ENCODE results near the gene HDAC4.

Gene HDAC4

DNA sequence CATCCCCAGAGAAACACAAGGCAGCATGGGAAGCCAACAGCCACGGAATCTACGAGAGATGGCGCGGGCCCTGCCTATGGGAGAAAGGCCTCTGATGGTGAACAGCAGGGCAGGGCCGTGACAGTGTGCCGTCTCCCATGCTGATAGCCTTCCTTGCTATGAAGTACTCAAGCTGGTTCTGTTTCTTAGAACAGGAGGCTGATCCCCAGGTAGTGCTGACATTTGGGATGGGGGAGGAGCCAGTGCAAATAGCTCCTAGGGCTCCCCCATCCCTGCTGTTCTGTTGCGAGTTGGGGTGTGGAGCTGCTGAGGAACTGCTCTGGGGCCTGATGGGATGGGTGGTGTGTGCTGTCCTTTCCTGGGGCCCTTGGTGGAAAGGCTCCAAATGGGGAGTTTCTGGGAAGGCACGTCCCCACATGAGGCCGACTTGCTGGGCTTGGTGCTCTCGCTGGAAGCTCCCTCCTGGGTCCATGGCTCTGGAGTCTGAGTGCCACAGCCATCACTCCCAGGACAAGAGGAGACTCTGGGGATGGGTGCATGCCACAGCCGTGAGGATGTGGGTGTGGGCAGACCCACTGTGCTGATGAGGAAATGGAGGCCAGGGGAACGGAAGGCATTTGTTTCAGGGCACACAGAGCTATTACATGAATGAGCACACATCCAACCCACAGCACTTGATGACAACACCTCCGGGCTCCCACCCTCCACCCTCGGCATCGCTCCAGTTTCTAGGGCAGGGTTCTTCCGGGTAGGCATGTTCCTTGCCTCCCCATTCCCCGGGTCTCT, 246.8 kb downstream of the HDAC4 start:
- DNase-seq (ENCODE audit: low spot score) = no peak

DNA sequence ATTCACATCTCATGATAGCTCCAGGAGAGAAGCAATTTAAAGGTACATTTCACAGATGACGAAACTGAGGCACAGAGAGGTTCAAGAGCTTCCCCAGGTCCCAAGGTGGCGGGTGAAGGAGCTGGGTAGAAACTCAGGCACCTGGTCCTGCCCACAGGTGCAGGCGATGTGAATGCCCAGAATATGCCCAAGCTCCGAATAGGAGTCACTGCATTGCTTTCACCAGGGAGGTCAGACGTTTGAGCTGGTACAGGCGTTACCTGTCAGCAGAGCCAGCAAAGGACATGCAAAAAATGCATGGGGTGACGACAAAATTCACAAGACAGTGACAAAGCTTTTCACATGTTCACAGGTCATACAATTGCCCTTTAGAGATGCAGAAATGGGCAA, 247.9 kb downstream of the HDAC4 start:
- no peak for DNase-seq (ENCODE audit: low spot score)

DNA sequence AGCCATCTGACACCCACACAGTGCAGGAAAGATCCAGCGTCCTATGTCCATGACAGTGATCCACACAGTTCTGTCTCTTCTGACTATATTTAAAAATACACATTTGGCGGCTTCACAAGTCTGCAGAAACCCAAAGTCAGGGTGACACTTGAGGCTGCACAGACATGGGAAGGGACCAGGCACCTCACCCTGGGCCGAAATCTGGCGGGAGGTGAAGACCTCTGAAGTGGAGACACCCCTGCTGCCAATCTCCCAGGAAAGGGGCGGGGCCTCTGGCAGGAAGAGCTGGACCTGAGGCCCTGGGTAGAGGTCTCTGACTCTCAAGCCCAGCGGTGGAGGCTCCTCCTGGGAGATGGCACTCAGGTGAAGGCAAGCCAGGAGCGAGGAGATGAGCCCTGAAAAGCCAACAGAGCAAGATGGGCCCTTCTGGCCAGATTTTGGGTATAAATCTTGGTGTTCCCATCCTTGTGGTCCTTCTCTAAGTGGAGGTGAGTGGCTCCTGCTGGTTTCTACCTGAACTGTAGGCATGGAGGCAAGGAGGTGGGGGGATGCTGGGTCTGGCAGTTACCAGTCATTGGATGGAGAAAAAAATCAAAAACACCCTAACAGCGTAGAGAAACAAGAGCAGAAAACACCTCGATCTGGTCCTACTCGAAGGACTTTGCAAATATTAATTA, 248.4 kb downstream of the HDAC4 start:
- DNase-seq (ENCODE audit: low spot score) = no peak

DNA sequence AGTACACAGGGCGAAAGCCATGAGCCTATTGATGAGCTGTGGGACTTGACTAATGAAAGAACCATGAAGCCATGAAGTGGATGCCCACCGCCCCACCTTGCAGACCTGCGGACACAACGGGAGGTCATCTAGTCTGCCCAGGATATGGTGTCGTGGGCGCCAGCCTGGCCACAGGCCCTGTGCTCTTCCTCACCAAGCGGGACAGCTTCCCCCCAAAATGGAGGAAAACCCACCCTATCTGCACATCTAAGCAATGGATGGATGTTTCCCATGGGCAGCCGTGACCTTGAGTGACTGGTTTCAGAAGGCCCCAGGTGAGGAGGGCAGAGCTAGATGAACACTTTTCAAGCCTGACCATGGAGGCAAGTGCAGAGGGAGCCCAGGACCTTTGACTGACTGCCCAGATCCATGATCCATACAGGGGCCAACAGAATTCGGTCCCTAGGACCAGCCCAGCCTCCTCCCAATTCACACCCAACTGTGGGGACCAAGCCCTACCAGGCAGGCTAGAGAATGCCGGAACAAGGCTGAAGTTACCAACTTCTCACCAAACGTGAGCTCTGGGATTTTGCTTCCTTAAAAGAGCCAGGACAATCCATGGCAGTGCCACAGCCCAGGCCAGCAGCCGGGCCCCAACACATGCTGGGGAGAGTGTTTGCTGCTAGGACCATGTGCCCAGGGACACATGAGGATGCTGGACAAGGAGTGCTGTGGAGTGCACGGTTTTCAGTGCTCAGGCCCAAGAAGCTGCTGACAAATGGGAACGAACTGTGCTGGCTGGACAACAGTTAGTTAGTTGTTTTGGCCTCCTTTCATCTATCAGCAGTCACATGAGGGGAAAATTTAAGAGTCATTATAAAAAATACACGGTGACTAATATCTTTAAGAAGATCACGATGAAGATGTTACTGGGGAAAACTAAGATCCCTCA, 249.4 kb downstream of the HDAC4 start:
- no peak for DNase-seq (ENCODE audit: low spot score)

DNA sequence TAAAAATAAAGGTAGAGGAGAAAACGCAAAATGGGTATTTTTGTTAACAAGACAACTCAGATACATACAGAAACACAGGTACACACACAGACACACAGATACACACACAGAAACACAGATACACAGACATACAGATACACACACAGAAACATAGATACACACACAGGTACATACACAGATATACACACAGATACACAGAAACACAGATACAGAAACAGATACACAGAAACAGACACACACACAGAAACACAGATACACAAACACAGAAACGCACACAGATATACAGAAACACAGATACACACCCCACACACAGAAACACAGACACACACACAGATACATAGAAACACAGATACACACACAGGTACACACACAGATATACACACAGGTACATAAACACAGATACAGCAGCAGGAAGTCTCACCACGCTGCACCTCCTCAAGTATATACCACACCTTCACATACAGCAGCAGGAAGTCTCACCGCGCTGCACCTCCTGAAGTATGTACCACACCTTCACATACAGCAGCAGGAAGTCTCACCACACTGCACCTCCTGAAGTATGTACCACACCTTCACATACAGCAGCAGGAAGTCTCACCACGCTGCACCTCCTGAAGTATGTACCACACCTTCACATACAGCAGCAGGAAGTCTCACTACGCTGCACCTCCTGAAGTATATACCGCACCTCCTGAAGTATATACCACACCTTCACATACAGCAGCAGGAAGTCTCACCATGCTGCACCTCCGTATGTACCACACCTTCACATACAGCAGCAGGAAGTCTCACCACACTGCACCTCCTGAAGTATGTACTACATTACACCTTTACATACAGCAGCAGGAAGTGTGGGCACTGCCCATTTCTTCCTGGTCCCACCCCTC, 250.5 kb downstream of the HDAC4 start:
- no peak for DNase-seq (ENCODE audit: low spot score)

DNA sequence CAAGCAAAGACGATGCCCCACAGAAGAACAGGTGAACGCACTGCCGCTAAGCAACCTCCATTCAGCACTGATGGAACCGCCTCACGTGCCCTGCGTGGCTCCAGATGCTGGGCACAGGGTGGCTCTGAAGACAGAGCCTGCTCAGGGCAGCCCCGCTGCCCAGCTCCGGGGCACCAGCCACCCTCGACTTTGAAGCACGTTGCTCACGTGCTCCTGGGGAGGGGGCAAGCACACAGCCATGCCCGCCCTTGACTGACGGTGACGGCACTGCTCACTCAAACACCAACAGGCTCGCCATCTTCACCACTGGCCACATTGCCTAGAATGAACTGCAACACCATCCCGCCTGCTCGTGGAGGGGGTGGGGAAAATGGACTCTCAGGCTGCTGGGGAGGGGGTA, 251.3 kb downstream of the HDAC4 start:
- DNase-seq (ENCODE audit: low spot score) = no peak

DNA sequence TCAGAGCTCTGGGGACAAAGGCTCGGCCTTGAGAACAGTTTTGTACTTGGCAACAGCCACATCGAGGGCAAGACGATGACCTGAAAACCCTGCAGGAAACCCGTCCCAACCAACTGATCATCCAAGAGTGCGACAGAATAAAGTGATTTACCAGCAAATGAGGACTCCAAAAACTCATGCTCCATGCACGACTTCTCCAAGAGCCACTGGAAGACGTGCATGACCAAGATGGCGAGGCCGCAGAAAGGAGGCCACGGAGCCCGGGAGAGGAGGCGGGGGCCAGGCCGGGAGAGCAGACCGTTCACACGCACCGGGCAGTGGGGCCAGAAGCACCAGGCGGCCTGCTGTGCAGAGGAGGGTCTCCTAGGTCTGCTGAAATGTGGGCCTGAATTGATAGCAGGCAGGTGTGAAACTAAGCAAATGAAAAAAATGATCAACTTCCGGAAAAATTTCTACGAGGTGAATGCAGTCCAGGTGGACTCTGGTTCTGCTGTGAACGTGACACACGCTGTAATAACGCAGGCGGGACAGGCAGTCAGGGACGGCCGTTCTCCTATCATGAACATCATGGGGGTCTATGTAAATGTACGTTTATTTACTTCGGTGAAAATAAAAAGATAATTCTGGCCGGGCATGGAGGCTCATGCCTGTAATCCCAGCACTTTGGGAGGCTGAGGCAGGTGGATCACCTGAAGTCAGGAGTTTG, 252.2 kb downstream of the HDAC4 start:
- no peak for DNase-seq (ENCODE audit: low spot score)

DNA sequence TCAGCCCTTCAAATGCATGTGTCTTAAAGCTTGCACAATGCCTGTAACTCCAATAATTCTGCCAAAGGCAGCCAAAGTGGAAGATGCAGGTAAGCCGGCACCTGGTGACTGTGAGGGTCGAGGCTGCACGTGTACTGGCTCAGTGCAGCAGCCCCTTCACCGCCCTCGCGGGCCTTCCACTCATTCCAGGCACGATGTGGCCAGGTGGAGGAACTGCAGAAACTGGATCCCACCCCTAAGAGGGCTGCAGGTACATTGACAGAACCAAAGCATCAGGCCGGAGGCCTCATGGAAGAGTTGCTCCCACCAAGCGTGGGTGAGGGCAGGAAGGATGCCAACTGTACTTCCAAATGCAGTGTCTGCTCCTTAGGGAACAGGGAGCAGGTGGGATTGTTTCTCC, 253.4 kb downstream of the HDAC4 start:
- DNase-seq (ENCODE audit: low spot score) = no peak

DNA sequence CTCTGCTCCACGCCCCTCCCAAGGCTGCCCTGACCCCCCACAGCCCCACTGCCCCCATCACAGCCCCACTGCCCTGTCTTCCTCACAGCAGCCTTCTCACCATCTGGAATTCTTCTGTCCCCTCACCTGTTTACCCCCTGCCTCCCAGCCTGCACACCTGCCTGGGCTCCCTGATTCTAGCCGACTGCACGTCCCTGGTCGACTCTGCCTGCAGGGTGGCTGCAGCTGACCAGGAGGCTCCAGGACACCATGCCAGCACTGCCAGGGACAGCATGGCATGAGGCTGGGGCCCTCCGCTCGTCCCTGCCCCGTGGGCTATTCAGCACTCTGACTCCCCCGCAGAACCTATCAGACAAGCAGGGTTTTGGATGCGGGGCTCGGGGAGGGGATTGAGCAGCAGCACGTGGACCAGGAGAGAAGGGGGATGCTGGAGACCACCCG, 254.1 kb downstream of the HDAC4 start:
- DNase-seq (ENCODE audit: low spot score) = no peak

DNA sequence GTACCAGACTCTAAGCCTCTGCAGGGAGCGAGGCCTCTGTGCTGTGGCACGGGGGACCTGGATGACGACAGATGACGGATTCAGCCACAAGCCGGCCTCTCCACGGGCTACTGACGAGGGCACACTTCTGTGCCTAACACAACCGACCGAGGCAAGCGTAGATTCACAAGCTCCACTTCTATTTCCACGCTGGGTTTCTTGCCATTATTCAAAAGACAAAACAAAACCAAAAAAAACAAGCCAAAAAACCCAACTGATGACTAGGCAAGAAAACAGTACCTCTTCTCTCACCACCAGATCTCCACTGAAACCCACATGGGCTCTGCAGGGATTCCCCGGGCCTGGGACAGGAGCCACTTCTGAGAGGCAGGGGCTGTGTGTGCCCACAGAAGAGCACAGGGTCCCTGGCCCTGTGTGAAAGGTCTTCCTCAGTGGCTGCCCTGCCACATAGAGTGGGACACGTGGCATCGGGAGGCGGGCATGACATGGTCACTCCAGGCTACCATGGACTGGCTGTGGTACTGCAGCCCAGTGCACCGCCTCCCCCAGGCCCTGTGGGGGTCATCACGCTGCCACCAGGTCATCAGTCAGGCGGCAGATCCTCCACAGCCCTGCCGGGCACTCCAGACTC, 254.7 kb downstream of the HDAC4 start:
- no peak for DNase-seq (ENCODE audit: low spot score)

DNA sequence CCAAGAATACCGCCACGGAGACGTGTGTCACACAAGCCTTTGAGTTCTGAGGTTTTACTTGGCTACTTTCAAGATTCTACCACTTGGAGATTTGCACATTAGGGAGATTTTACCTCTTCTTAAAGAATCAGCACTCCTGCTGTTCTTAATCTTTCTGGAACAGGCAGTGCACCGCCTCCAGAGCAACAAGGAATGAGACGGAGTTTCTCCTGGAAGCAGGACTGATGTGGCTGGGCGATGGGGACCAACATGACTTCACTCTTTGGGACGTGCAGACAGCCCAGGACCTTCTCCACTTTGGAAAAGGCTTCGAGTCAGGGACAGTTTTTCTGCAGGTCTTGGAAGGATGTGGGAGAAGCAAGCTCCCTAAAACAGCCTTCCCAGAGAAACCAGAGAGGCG, 255.2 kb downstream of the HDAC4 start:
- DNase-seq (ENCODE audit: low spot score) = no peak

DNA sequence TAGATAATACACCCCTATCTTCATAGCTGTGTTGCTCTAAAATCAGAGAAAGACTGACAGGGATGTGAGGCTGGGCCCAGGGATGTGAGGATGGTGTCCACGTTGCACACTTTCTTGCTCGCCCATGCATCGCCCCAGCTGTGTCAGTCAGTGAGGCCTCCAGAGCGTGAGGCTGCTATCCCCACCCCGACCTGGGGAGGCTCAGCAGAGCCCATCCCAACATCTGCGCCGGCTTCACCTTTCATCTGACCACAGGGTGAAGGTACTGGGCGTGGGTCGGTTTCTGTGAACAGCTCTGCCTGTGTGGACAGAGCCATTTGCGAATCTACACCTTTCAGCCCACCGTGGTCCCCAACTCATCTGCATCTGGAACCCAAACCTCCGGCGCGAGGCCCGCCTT, 255.7 kb downstream of the HDAC4 start:
- DNase-seq (ENCODE audit: low spot score) = no peak

DNA sequence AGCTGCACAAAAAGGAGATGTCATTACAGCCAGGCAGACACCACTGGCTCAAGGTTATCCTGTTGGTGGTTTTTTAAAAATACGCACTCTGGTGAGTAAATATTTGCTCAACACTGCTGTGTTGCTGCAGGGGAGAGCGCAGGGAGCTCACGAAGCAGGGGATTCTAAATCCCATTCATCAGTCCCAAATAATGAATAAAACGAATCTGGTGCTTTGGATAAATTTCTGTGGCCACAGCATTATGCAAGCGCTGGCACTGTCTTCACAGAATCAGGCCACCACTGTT, 256.2 kb downstream of the HDAC4 start:
- no peak for DNase-seq (ENCODE audit: low spot score)

DNA sequence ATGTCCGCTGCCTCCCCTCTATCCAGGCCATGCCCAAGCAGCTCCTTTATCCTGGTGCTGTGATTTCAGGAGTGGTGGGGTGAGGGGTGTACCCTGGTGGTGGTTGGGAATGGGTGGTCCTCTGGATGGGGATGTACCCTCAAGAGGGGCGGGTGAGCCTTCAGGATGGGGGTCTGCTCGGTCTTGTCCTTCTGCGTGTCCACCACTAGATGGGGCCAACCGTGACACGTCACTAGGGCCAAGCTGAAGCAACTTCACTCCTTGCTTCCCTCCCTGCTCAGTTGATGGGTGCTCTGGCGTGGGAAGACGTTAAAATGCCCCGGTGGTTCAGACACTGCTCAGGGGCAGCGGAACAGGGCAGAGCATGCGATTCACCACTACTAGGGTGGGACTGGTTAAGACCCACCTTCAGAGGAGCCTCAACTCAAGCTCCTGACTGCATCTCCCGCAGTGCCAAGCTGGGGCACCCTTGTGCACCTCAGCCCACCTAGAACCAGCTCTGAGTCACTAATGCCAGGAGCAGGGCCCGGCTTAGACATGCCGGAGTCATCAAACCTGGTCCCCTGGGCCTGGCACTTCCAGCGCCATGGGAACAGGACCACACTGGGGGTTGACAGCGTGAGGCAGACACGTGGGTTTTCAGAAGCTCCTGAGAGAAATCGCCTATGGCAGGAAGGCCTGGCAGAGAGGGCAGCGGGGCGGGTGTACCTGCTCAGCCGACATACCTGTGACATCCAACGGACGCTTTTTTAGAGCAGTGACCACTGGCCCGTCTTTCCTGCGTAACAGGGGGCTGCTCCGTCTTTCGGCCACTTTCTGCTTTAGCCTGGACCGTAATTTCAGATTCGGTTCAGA, 256.7 kb downstream of the HDAC4 start:
- DNase-seq (ENCODE audit: low spot score) = peak; percentile 75

DNA sequence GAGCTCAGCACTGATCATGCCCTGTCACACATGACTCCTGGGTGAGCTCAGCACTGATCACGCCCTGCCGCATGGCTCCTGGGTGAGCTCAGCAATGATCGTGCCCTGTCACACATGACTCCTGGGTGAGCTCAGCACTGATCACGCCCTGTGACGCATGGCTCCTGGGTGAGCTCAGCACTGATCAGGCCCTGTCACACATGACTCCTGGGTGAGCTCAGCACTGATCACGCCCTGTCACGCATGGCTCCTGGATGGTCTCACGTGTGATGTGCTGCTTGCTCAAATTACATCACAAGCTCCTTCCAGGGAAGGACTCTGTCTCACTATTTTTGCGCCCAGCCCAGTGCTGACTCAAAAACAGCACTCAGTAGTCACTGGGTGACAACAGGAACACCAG, 258.0 kb downstream of the HDAC4 start:
- DNase-seq (ENCODE audit: low spot score) = no peak

DNA sequence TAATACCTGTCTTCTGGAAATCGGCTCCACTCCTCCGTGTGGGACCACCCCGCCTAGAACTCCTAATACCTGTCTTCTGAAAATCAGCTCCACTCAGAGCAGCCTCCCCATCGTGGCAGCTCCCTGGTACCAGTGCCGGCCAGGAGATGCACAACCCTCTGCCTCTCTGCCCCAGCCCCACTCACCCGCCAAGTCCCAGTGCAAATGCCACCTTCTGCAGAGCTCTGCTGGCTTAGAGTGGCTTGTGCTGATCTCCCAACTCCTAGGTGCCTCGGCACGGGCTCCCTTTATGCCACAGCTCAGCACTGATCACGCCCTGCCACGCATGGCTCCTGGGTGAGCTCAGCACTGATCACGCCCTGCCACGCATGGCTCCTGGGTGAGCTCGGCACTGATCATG, 258.5 kb downstream of the HDAC4 start:
- DNase-seq (ENCODE audit: low spot score) = no peak

DNA sequence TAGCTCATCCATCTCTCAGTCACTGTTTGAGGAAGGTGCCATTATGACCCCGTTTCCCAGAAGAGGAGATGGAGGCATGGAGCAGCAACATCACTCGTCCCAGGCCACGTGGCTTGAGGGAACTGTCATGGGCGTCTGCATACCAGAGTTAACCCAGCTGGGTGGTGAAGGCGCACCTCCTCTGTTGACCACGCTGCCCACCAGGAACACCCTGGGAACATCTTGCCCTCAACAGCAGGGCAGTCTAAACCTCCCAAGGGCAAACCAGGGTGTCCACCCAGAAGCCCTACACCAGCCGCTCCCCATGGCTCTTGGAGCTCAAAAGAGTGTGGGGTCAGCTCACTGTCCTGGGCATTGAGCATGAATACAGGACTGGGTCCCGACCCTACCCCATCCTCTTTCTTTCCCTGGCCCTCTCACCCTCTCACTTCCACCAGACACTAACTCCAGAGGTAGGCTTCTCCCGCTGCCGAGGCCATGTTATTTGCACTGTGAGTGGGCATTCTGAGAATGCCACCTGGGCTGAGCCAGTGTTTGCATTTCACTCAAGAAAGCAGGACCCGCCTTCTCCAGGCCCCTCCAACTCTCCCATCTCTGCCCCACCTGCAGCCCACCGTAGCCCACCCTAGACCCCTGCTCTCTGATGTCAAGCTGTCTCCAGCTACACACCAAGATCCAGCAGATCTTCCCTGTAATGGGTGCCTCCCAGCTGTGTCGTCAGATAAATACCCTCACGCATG, 259.6 kb downstream of the HDAC4 start:
- no peak for DNase-seq (ENCODE audit: low spot score)

DNA sequence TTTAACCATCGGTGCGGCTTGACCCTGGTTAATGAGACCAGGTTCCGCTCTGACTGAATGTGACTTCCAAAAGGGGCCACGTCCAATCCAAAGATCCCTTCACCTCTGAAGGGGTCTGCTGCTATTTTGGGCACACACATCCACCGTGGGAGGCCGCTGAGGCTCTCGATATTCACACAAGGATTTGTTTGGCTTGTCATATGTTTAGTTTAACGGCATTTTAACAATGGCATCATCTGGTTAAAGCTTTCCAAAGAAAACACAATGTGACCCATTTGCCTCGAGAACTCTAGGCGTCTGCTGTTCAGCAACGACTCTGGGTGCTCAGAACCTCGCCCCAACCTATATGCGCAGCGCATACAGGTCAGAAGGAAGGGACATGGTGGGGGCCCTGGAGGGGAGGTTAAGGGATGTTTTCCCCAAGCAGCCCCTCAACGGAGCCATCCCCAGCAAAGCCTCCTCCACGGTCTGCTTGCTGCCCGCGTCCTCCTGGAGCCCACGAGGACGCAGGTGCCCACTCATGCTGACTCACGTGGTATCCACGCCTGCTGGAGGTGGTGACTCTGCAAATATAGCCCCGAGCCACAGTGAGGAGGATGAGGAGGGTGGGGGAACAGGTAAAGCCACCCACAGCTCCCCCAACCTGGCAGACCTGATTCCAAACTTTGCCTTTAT, 260.3 kb downstream of the HDAC4 start:
- no peak for DNase-seq (ENCODE audit: low spot score)

DNA sequence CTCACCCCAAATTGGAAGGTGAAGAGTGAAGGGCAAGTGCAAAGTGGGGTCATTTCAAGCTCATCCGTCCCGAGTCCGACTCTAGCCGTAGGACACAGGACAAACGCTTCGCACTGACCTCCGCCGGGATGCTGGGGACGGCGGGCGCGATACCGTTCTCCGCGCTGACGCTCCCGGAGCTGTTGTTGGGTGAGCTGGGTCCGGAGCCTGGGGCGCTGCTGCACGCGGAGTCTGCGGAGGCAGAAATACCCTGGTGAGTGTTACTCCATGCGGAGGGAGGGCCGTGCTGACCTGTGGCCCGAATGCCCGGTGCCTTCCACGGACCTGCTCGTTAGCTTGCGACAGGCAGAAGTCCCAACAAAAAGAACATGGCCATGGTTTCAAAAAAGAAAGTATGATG, 261.3 kb downstream of the HDAC4 start:
- DNase-seq (ENCODE audit: low spot score) = no peak
